GM18951 (cell line): ENCODE measurements around the gene CGB5.
"Not testable (repeated sequence)": the region's sequence is repeated elsewhere in the genome, so short reads cannot be mapped to it uniquely, and the experiment has no call there.

Experiments
- POLR2A ChIP-seq: IDR thresholded peaks from 4 replicates; pipeline ENCODE4 v1.6.1; 2011; ENCODE audit warnings: mild to moderate bottlenecking; ENCODE audit not compliant: insufficient read length, insufficient read depth; ENCODE audit errors: extremely low read depth
- in situ Hi-C: fragments of 300-500 bp; cut with MboI; formaldehyde crosslinking; loops from one replicate; pipeline ENCODE4 v1.12.0; 2022; ENCODE audit warnings: low sequenced_read_pairs, mixed read lengths, inconsistent platforms; ENCODE audit not compliant: unreplicated experiment

The CGB5 gene

DNA sequence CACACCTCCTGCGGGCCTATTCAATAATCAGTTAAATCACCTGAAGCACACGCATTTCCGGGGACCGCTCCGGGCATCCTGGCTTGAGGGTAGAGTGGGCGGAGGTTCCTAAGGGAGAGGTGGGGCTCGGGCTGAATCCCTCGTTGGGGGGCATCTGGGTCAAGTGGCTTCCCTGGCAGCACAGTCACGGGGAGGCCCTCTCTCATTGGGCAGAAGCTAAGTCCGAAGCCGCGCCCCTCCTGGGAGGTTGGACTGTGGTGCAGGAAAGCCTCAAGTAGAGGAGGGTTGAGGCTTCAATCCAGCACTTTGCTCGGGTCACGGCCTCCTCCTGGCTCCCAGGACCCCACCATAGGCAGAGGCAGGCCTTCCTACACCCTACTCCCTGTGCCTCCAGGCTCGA, at the start of gene CGB5:
CGB5 (plus strand) TSS at position 301 of the 400 bp plus-strand sequence. CDS start 362 bp downstream, outside the sequence.
- in situ Hi-C loops, result not testable (repeated sequence)

DNA sequence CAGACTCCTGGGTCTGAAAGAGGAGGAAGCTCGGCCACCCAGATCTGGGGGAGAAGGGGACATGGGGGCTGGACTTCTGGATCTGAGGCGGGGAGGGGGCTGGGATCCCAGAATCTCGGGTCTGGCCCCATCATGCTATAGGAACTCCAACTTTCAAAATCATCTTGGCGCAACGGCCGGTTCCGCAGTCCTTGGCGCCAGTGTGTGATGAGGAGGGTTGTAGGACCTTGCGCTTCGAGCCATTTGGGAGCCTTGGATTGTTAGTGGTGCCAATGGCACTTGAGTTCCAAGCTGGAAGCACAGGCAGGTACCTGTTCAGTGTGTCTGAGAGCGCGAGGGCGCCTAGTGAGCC, 49.6 kb upstream of the CGB5 start:
- in situ Hi-C loops, result no loop called here
- no peak for TF ChIP-seq POLR2A

GRCh38 chr19:48997972-48998371, 45.7 kb upstream of the CGB5 start:
- in situ Hi-C loops, result no loop called here
- TF ChIP-seq POLR2A, result no peak

DNA sequence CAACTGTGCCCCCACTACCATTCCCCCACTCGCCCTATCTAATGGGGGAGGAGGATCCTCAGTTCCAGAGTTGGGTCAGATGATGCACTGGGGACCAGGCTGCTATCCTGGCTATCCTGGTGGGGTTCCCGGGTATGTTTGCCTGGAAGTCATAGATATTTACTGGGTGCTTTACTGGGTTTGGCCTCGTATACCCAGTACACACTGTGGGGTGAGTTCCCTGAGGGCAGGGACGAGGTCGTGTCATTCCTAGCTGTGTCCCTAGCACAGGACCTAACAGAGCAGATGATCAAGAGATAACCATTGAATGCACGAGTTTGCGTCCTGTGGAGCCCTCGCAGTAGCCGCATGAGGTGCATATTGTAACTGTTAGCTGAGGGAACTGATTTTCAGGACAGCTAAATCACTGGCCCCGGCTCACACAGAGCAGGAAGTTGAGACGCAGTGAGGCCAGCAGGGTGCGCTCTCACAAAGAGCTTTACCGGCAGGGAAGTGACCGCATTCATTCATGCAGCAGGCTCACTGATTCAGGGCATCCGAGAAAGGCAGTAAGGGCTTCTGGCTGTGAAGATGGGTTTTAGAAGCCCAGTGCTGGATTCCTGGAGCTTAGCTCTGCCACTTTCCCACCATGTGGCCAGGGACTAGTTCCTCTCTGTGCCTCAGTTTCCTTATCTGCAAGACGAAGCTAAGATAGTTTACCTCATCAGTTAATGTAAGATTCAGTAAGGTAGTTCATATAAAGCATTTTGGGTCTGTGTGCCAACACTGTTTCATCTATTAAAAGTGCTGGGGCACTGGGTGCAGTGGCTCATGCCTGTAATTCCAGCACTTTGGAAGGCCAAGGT, 43.9 kb upstream of the CGB5 start:
- no peak for TF ChIP-seq POLR2A
- in situ Hi-C loops, result no loop called here

GRCh38 chr19:49004133-49004532, 39.5 kb upstream of the CGB5 start:
- in situ Hi-C loops, result no loop called here
- no peak for TF ChIP-seq POLR2A

- TF ChIP-seq POLR2A, result no peak
- in situ Hi-C loops, result no loop called here
Measured at GRCh38 chr19:49004964-49005614, 38.6 kb upstream of the CGB5 start.

DNA sequence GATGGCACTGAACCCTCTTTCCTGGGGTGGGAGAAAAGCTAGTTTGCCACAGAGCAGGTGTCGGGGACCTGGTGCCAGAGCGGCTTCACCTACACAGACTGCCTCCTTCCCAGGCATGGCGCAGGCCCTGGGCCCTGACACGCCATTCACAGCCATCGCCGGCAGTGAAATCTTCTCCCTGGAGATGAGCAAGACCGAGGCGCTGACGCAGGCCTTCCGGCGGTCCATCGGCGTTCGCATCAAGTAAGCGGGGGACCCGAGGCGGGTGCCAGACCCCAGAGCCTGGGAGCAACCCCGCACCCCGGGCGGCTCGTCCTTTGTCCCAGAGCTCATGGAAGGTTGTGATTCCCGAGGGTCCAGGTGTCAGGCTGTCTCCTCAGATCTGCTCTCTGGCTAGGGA, 36.7 kb upstream of the CGB5 start:
- in situ Hi-C loops, result no loop called here
- no peak for TF ChIP-seq POLR2A

- TF ChIP-seq POLR2A, result no peak
- in situ Hi-C loops, result no loop called here
Measured at GRCh38 chr19:49009828-49010227, 33.8 kb upstream of the CGB5 start.

DNA sequence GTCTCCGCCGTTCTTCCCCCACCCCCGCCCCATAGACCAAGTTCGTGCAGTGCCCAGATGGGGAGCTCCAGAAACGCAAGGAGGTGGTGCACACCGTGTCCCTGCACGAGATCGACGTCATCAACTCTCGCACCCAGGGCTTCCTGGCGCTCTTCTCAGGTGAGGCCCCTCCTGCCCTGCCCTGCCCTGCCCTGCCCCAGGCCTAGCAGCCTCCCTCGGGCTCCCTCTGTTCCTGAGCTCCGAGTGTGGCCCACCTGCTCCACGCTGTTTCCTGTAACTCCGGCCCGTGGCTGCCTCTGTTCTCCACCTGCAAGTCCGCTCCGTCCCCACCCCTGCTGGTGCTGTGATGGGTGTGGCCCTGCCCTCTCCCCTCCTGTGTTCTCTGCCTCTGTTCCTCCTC, 33.2 kb upstream of the CGB5 start:
- no peak for TF ChIP-seq POLR2A
- in situ Hi-C loops, result no loop called here

DNA sequence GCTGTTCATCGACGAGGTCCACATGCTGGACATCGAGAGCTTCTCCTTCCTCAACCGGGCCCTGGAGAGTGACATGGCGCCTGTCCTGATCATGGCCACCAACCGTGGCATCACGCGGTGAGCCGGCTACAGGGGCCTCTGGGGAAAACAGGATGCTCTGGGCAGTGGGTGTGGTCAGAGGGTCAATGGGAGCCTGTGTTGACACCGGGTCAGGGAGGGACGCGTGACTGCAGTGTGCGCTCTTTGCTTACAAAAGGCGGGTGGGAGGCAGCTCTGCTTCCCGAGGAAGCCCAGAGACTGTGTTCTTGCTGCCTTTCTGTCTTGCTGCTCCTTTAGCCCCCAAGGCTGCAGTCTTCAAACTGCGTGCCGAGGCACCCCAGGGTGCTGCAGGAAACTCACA, 32.5 kb upstream of the CGB5 start:
- in situ Hi-C loops, result no loop called here
- TF ChIP-seq POLR2A, result no peak

DNA sequence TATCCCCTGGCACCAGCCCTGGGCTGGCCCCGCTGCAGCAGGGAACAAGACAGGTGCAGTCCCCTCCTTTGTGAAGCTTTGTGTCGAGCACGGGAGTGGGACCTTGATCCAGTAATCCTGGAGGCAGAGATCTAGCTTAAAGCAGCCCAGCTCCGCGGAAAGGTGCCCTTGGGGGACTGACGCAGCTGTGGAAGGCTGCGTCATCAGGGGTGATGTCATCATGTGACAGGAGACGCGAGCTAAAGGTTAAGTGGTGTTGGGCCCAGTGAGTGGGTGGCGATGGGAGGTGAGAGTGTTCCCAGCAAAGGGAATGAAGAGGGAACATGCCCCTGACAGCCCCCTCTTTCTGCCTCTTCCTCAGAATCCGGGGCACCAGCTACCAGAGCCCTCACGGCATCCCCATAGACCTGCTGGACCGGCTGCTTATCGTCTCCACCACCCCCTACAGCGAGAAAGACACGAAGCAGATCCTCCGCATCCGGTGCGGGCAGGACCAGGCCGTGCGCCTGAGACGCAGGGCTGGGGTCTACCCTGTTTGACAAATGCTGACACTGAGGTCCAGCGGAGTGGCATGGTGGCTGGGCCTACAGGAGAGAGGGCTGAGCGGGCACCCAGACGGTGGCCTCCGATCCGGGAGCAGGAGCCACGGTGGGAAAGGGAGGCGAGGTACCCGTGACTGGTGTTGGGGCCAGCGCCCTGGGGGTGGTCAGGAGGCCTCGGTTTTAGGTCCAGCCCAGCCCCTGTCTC, 29.4 kb upstream of the CGB5 start:
- in situ Hi-C loops, result no loop called here
- no peak for TF ChIP-seq POLR2A

DNA sequence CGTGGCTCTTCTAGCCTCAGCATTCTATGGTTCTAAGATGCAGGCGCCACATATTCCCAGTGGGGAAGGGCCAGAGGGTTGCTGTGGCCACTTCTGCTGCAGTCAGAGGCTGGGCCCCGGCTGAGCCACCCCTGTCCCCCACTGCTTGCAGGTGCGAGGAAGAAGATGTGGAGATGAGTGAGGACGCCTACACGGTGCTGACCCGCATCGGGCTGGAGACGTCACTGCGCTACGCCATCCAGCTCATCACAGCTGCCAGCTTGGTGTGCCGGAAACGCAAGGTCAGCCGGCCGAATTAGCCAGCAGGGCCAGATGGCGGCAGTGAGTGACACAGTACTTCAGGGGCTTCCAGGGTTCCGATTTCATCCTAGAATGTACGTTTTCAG, 28.8 kb upstream of the CGB5 start:
- in situ Hi-C loops, result no loop called here
- TF ChIP-seq POLR2A, result no peak

GRCh38 chr19:49016067-49016839, 27.4 kb upstream of the CGB5 start:
- in situ Hi-C loops, result no loop called here
- no peak for TF ChIP-seq POLR2A
